ENCODE measurements around the gene UBXN7. TPM values are rescaled to one million over a fixed set of nuclear protein-coding genes. Genes with fewer than 3 reads are reported as not detected.

The UBXN7 gene
- total RNA-seq, 1 experiment from 2014 or later = 125 TPM

- Histone ChIP-seq H3K4me3 (no peak overlapping the region), H3K27ac (no peak overlapping the region), H4K20me1 (ENCODE audit: insufficient read depth) (peaks cover 33% of the 10 kb centered on the region), H3F3A (ENCODE audit: insufficient read depth, low read depth) (peaks cover 21% of the 10 kb centered on the region), H2AFZ (no peak overlapping the region), H3K9me2 (ENCODE audit: insufficient read depth) (no peaks in the 10 kb centered on the region), H3K36me3 (ENCODE audit: low read depth) (peaks cover 46% of the 10 kb centered on the region), H3K4me2 (no peak overlapping the region), H3K9me3 (ENCODE audit: insufficient read depth, low read depth) (no peaks in the 10 kb centered on the region), H3K4me1 (replicated peaks; ENCODE audit: insufficient read depth) (no peaks in the 10 kb centered on the region), H3K79me2 (ENCODE audit: low read depth) (peaks cover 42% of the 10 kb centered on the region), H3K27me3 (ENCODE audit: insufficient read depth, low read depth) (no peaks in the 10 kb centered on the region)
- no TSS peak for BruUV-seq (replicated peaks)
- CTCF ChIA-PET = no interaction called here
- no peak for TF ChIP-seq CTCF (conservative IDR thresholded peaks at IDR 0.05)
- no peak for TF ChIP-seq EZH2 (IDR thresholded peaks at IDR 0.05; ENCODE audit: low read depth)
- DNase-seq = no peak
- POLR2A ChIA-PET (ENCODE audit: unreplicated experiment) = no interaction called here
- intact Hi-C loops (cut with micrococcal nuclease; ENCODE audit: unreplicated experiment) = no loop called here
Observed at GRCh38 chr3:196327405-196327804, 104.8 kb downstream of the UBXN7 start.

- BruUV-seq (replicated peaks) = no TSS peak
- TF ChIP-seq CTCF (conservative IDR thresholded peaks at IDR 0.05) (no peak), EZH2 (IDR thresholded peaks at IDR 0.05; ENCODE audit: low read depth) (no peak)
- CTCF ChIA-PET = no interaction called here
- H3K4me3 ChIP-seq = no peak overlapping the region
- H3F3A ChIP-seq (ENCODE audit: insufficient read depth, low read depth) = peaks cover 23% of the 10 kb centered on the region
- no peak overlapping the region for H3K4me2 ChIP-seq
- H4K20me1 ChIP-seq (ENCODE audit: insufficient read depth) = peaks cover 30% of the 10 kb centered on the region
- no peak for DNase-seq
- intact Hi-C loops (cut with micrococcal nuclease; ENCODE audit: unreplicated experiment) = no loop called here
- H3K9me3 ChIP-seq (ENCODE audit: insufficient read depth, low read depth) = no peaks in the 10 kb centered on the region
- no peak overlapping the region for H3K27ac ChIP-seq
- POLR2A ChIA-PET (ENCODE audit: unreplicated experiment) = interaction anchor here (0.5 kb wide), 1 partner anchor 143 kb away, joined by 12 read pairs; no protein-coding TSS in a partner anchor
- H3K27me3 ChIP-seq (ENCODE audit: insufficient read depth, low read depth) = no peaks in the 10 kb centered on the region
- no peaks in the 10 kb centered on the region for H3K4me1 ChIP-seq (replicated peaks; ENCODE audit: insufficient read depth)
- no peak overlapping the region for H2AFZ ChIP-seq
- H3K79me2 ChIP-seq (ENCODE audit: low read depth) = peaks cover 39% of the 10 kb centered on the region
- H3K9me2 ChIP-seq (ENCODE audit: insufficient read depth) = no peaks in the 10 kb centered on the region
- peaks cover 49% of the 10 kb centered on the region for H3K36me3 ChIP-seq (ENCODE audit: low read depth)
Observed at GRCh38 chr3:196326936-196327335, 105.3 kb downstream of the UBXN7 start.

GRCh38 chr3:196323691-196324090 is 108.5 kb downstream of the UBXN7 start:
- no peaks in the 10 kb centered on the region for H3K9me2 ChIP-seq (ENCODE audit: insufficient read depth)
- peaks cover 39% of the 10 kb centered on the region for H3F3A ChIP-seq (ENCODE audit: insufficient read depth, low read depth)
- CTCF ChIA-PET = no interaction called here
- no peak for TF ChIP-seq EZH2 (IDR thresholded peaks at IDR 0.05; ENCODE audit: low read depth)
- TF ChIP-seq CTCF (conservative IDR thresholded peaks at IDR 0.05) = no peak; the same call in 1 of the 2 replicates
- peaks cover 49% of the 10 kb centered on the region for H3K36me3 ChIP-seq (ENCODE audit: low read depth)
- no peaks in the 10 kb centered on the region for H3K27me3 ChIP-seq (ENCODE audit: insufficient read depth, low read depth)
- no peak for DNase-seq
- no peaks in the 10 kb centered on the region for H3K9me3 ChIP-seq (ENCODE audit: insufficient read depth, low read depth)
- H3K79me2 ChIP-seq (ENCODE audit: low read depth) = peaks cover 9% of the 10 kb centered on the region; the same call in 1 of the 2 replicates
- BruUV-seq (replicated peaks) = no TSS peak
- no peak overlapping the region for H3K4me2 ChIP-seq
- H4K20me1 ChIP-seq (ENCODE audit: insufficient read depth) = peaks cover 14% of the 10 kb centered on the region
- intact Hi-C loops (cut with micrococcal nuclease; ENCODE audit: unreplicated experiment) = no loop called here
- H3K4me3 ChIP-seq = no peak overlapping the region
- no peak overlapping the region for H2AFZ ChIP-seq
- POLR2A ChIA-PET (ENCODE audit: unreplicated experiment) = interaction anchor here (0.5 kb wide), 1 partner anchor 158 kb away, joined by 12 read pairs; no protein-coding TSS in a partner anchor
- no peaks in the 10 kb centered on the region for H3K4me1 ChIP-seq (replicated peaks; ENCODE audit: insufficient read depth)
- H3K27ac ChIP-seq = no peak overlapping the region
